Common myeloid progenitor, CD34-positive (primary cell): Measurements from ENCODE around the gene HMBS.

Source experiments
- CTCF ChIA-PET: fragments of 350-600 bp; sonication (Branson Sonifier 250); formaldehyde crosslinking; loops from one replicate; lab custom pipeline; 2021; ENCODE audit warnings: antibody characterized with exemption; lab: Charles Lee
- POLR2A ChIA-PET: fragments of 350-600 bp; sonication (Branson Sonifier 250); formaldehyde crosslinking; loops from one replicate; lab custom pipeline; 2021; ENCODE audit warnings: antibody characterized with exemption; lab: Charles Lee
- DNase-seq, 3 donors: peaks; one replicate each; pipeline versions ENCODE4 v3.0.0 to v3.0.0-alpha.2; 2013
- H3K27ac ChIP-seq, 2 experiments: 1 replicate in 1 of 2; 2 replicates in 1 of 2; pipeline ENCODE4 v1.7.0; 2013; ENCODE audit warnings: inconsistent platforms in 2 of 2, low read length in 2 of 2, mild to moderate bottlenecking in 2 of 2, low read depth in 1 of 2, moderate library complexity in 1 of 2; ENCODE audit not compliant: severe bottlenecking in 2 of 2, insufficient read depth in 1 of 2, poor library complexity in 1 of 2
- H3K27me3 ChIP-seq, 5 experiments: replicated peaks in 2 of 5; 1 replicate in 3 of 5; 2 replicates in 2 of 5; pipeline versions ENCODE4 v1.6.1 to v1.7.0; 2013; ENCODE audit warnings: low read length in 4 of 5, mild to moderate bottlenecking in 2 of 5, moderate library complexity in 2 of 5, inconsistent platforms in 1 of 5; ENCODE audit not compliant: insufficient read depth in 5 of 5, control insufficient read depth in 4 of 5
- H3K36me3 ChIP-seq, 4 experiments: 1 replicate in 2 of 4; 2 replicates in 2 of 4; pipeline versions ENCODE4 v1.6.1 to v1.7.0; 2013; ENCODE audit warnings: low read length in 3 of 4, control low read depth in 1 of 4, mild to moderate bottlenecking in 1 of 4; ENCODE audit not compliant: control insufficient read depth in 4 of 4, insufficient read depth in 4 of 4
- H3K4me1 ChIP-seq, 4 experiments: 1 replicate in 3 of 4; 2 replicates in 1 of 4; pipeline versions ENCODE4 v1.6.1 to v1.7.1; 2013; ENCODE audit warnings: low read length in 3 of 4, mild to moderate bottlenecking in 3 of 4, control low read depth in 1 of 4, inconsistent platforms in 1 of 4, moderate library complexity in 1 of 4; ENCODE audit not compliant: control insufficient read depth in 4 of 4, insufficient read depth in 4 of 4; ENCODE audit errors: control extremely low read depth in 1 of 4
- H3K4me3 ChIP-seq, 7 experiments: 1 replicate in 4 of 7; 2 replicates in 3 of 7; pipeline versions ENCODE4 v1.5.1 to v1.7.0; 2013; ENCODE audit warnings: mild to moderate bottlenecking in 7 of 7, low read length in 6 of 7, moderate library complexity in 6 of 7, inconsistent platforms in 2 of 7, low read depth in 2 of 7, control low read depth in 1 of 7; ENCODE audit not compliant: insufficient read depth in 4 of 7, control insufficient read depth in 1 of 7; ENCODE audit errors: extremely low read depth in 1 of 7
- H3K9me3 ChIP-seq, 5 experiments: 1 replicate in 4 of 5; 2 replicates in 1 of 5; pipeline versions ENCODE4 v1.6.1 to v1.7.1; 2013; ENCODE audit warnings: low read length in 4 of 5, mild to moderate bottlenecking in 2 of 5, inconsistent platforms in 1 of 5, low read depth in 1 of 5, moderate library complexity in 1 of 5; ENCODE audit not compliant: control insufficient read depth in 4 of 5, insufficient read depth in 2 of 5; ENCODE audit errors: control extremely low read depth in 1 of 5
- WGBS: methylation state at CpG from one replicate; pipeline ENCODE4 v1.1.5; 2013; ENCODE audit not compliant: insufficient coverage; 5-methylcytosine and 5-hydroxymethylcytosine counted together

HMBS gene

GRCh38 chr11:119116601-119117000 lies 31.9 kb downstream of the HMBS start:
- POLR2A ChIA-PET, result no interaction called here
- CTCF ChIA-PET, result no interaction called here
- WGBS, result 100% methylated on average over 2 of the region's 5 CpGs

DNA sequence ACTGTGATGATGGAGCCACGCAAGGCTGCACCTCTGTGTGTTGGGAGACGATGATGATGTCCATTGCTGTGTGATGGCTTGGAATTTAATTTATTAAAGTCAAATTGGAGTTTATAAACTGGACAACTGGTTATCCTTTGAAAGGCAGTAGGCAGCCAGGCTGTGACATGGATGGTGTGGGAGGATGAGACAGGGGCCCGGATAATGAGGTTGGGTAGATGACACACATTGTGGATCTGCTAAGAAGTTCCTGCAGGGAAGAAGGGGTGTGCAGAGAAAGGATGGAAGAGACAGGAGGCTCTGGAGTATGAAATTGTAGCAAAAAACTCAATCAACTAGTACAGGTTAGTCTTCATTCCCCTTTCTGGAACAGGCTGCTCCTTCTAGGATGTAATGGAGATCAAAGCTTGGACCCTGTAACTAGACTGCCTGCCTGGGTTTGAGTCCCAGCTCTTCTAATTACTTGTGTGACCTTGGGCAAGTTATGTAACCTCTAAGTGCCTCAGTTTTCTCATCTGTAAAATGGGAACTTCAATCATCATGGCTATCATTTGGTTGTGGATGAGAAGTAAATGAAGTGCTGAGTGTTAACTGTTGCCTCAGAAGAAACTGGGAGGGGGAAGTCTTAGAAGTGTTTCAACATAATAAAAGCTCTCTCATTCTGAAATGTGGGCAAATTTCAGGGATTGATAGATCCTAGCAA lies 32.5 kb downstream of the HMBS start:
- Histone ChIP-seq H3K36me3 (peaks cover 0 to 39% (median 18%) of the 10 kb centered on the region in 4 experiments), H3K9me3 (no peaks in the 10 kb centered on the region), H3K4me1 (peaks cover 11 to 23% (median 20%) of the 10 kb centered on the region in 4 experiments), H3K27me3 (no peaks in the 10 kb centered on the region), H3K4me3 (no peak overlapping the region), H3K27ac (no peak overlapping the region)
- DNase-seq, result no peak
- WGBS, result 100% methylated on average over 2 of the region's 3 CpGs
- CTCF ChIA-PET, result interaction anchor here (1.4 to 7.2 kb wide), 2 partner anchors 9 to 16 kb away, joined by 5 to 45 read pairs; partner anchors contain the start of gene C2CD2L
- POLR2A ChIA-PET, result no interaction called here

More at GRCh38 chr11:119116601-119117000, 31.9 kb downstream of the HMBS start:
- H3K9me3 ChIP-seq, result no peaks in the 10 kb centered on the region
- H3K4me1 ChIP-seq, result peaks cover 7 to 19% (median 16%) of the 10 kb centered on the region in 4 experiments
- DNase-seq, result no peak
- no peaks in the 10 kb centered on the region for H3K27me3 ChIP-seq
- H3K4me3 ChIP-seq, result no peak overlapping the region
- peaks cover 0 to 45% (median 21%) of the 10 kb centered on the region in 4 experiments for H3K36me3 ChIP-seq
- no peak overlapping the region for H3K27ac ChIP-seq

DNA sequence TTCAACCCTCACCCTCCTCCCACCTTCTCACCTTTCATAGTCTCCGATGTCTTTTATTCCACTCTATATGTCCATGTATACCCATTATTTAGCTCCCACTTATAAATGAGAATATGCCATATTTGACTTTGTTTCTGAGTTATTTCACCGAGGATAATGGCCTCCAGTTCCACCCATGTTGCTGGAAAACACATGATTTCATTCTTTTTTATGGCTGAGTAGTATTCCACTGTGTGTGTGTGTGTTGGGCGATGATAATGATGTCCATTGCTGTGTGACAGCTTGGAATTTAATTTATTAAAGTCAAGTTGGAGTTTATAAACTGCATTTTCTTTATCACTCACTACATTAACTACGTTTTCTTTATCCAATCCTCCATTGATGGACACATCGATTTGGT lies 33.5 kb downstream of the HMBS start:
- no peak overlapping the region for H3K4me3 ChIP-seq
- H3K27ac ChIP-seq, result no peak overlapping the region
- no CpG with 5 or more reads among the region's 5 CpGs for WGBS
- no peaks in the 10 kb centered on the region for H3K27me3 ChIP-seq
- H3K4me1 ChIP-seq, result peaks cover 16 to 31% (median 27%) of the 10 kb centered on the region in 4 experiments
- CTCF ChIA-PET, result interaction anchor here (0.9 to 7.2 kb wide), 5 partner anchors 10 to 62 kb away, joined by 3 to 45 read pairs (median 5); partner anchors contain the start of gene C2CD2L
- no peaks in the 10 kb centered on the region for H3K9me3 ChIP-seq
- POLR2A ChIA-PET, result interaction anchor here (1.4 kb wide), 1 partner anchor 11 kb away, joined by 3 read pairs; the partner anchor contains the start of gene C2CD2L
- DNase-seq, result no peak
- H3K36me3 ChIP-seq, result peaks cover 0 to 30% (median 10%) of the 10 kb centered on the region in 4 experiments

GRCh38 chr11:119118946-119119345 lies 34.3 kb downstream of the HMBS start:
- CTCF ChIA-PET, result interaction anchor here (0.6 to 7.2 kb wide), 6 partner anchors 10 to 63 kb away, joined by 3 to 45 read pairs (median 3); partner anchors contain the start of gene C2CD2L
- Histone ChIP-seq H3K27me3 (no peaks in the 10 kb centered on the region), H3K4me3 (no peak overlapping the region), H3K36me3 (peaks cover 0 to 24% (median 8%) of the 10 kb centered on the region in 4 experiments), H3K27ac (no peak overlapping the region), H3K9me3 (no peaks in the 10 kb centered on the region), H3K4me1 (peaks cover 16 to 31% (median 27%) of the 10 kb centered on the region in 4 experiments)
- WGBS, result no CpG with 5 or more reads among the region's 1 CpG
- POLR2A ChIA-PET, result interaction anchor here (1.4 kb wide), 1 partner anchor 12 kb away, joined by 3 read pairs; the partner anchor contains the start of gene C2CD2L
- DNase-seq, result no peak

DNA sequence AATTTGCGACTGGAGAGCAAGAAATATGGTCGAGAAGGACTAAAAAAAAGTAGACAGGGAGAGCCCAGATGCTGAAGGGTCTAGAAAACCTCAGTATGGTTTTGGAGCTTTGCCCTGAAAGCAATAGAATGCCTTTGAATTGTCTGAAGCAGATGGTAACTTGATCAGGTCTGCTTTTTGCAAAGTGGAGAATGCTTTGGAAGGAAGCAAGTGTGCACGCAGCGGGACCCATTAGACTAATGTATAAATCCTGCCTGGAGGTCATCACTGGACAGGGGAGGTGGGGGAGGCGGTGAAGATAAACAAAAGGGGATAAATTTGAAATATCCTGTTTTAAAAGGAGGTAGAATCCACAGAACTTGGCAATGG lies 35.9 kb downstream of the HMBS start:
- peak in 2 of 3 donors; percentile 26 to 32 for DNase-seq
- Histone ChIP-seq H3K27me3 (no peaks in the 10 kb centered on the region), H3K4me1 (peaks cover 12 to 25% (median 21%) of the 10 kb centered on the region in 4 experiments), H3K9me3 (no peaks in the 10 kb centered on the region), H3K4me3 (peak overlapping the region in 5 of 7 experiments; percentile 33 to 98 (median 73)), H3K36me3 (peaks cover 3 to 19% (median 12%) of the 10 kb centered on the region in 4 experiments), H3K27ac (peak overlapping the region in 1 of 2 experiments; percentile 53)
- ChIA-PET POLR2A (no interaction called here), CTCF (interaction anchor here (0.6 to 7.2 kb wide), 6 partner anchors 12 to 65 kb away, joined by 3 to 45 read pairs (median 3); partner anchors contain the start of gene C2CD2L)
- 73% methylated on average over 5 of the region's 5 CpGs for WGBS

- Histone ChIP-seq H3K27me3 (no peaks in the 10 kb centered on the region), H3K27ac (peak within 1 kb of the TSS; percentile 59 to 90), H3K4me1 (peaks cover 11 to 20% (median 19%) of the 10 kb centered on the region in 4 experiments), H3K36me3 (peaks cover 3 to 15% (median 11%) of the 10 kb centered on the region in 4 experiments), H3K9me3 (no peaks in the 10 kb centered on the region), H3K4me3 (peak within 1 kb of the TSS; percentile 85 to 99 (median 94))
- ChIA-PET POLR2A (interaction anchor here (1.1 to 1.6 kb wide), 2 partner anchors 26 to 48 kb away, joined by 3 to 4 read pairs; partner anchors contain the start of gene NLRX1), CTCF (interaction anchor here (0.8 to 7.2 kb wide), 7 partner anchors 11 to 85 kb away, joined by 3 to 45 read pairs (median 3); partner anchors contain the start of genes C2CD2L and CBL)
- peak; percentile 99 for DNase-seq
- WGBS, result 0% methylated on average over 50 of the region's 54 CpGs
Measured at GRCh38 chr11:119121008-119121810, 36.5 kb downstream of the HMBS start, which contains the start of gene HINFP. Gene HINFP (plus strand): TSS chr11:119121580. CDS start chr11:119126945, 5,365 bp downstream.
